Smooth muscle cell (in vitro differentiated cells): ENCODE data around the gene P4HA1. TPM values are rescaled to one million over a fixed set of nuclear protein-coding genes. Genes with fewer than 3 reads are reported as not detected.

Experiments
- polyA plus RNA-seq: library from polyadenylated mRNA; unstranded; fragments of >200 nt; fragmentation: Nextera tagmentation; extraction: Ambion mirVana; gene quantifications from 2 replicates; pipeline ENCODE4 v1.2.1, GENCODE V29; 2016
- small RNA-seq: library from RNA; depleted of rRNA; stranded (forward); fragments of <200 nt; gene quantifications from one replicate; pipeline ENCODE3, GENCODE V24; 2014
- total RNA-seq: library from RNA; depleted of rRNA; stranded (reverse); fragments of >200 nt; gene quantifications from 2 replicates; pipeline ENCODE4 v1.2.3, GENCODE V29; 2014

Gene P4HA1
- total and polyA plus RNA-seq, 2 experiments from 2014 or later = 467 to 489 TPM

Small RNA genes lying within 50 kb of the gene (small RNA-seq; reads per million reads assigned to genes)
- not detected for gene RF00019
- 5.3 reads per million, percentile 64 among the genes with 10 or more reads in this experiment for gene SNORA11F

Other genes with a start within 250 kb of the P4HA1 start
- not detected in 2 replicates for gene OIT3, start 203.1 kb downstream of the P4HA1 start, total RNA-seq
- gene OIT3, start 203.1 kb downstream of the P4HA1 start, polyA plus RNA-seq = 0.08 TPM in 1 of 2 replicates, not detected in the other
- not detected in 2 replicates for gene PLA2G12B, start 142.1 kb downstream of the P4HA1 start, total RNA-seq
- not detected in 2 replicates for gene PLA2G12B, start 142.1 kb downstream of the P4HA1 start, polyA plus RNA-seq
- 0.36 and 1.4 TPM in 2 replicates for gene NUDT13, start 13.6 kb upstream of the P4HA1 start, total RNA-seq
- gene NUDT13, start 13.6 kb upstream of the P4HA1 start, polyA plus RNA-seq = 1.7 and 1.9 TPM in 2 replicates
- gene ECD, start 71.1 kb upstream of the P4HA1 start, total RNA-seq = 34.0 and 38.2 TPM in 2 replicates
- 28.1 and 36.4 TPM in 2 replicates for gene ECD, start 71.1 kb upstream of the P4HA1 start, polyA plus RNA-seq
- gene FAM149B1, start 71.3 kb upstream of the P4HA1 start, total RNA-seq = 29.0 and 33.6 TPM in 2 replicates
- 10.5 and 11.9 TPM in 2 replicates for gene FAM149B1, start 71.3 kb upstream of the P4HA1 start, polyA plus RNA-seq
- gene DNAJC9, start 150.4 kb upstream of the P4HA1 start, total RNA-seq = 22.1 and 32.1 TPM in 2 replicates
- 19.7 and 22.1 TPM in 2 replicates for gene DNAJC9, start 150.4 kb upstream of the P4HA1 start, polyA plus RNA-seq
- gene MRPS16, start 155.8 kb upstream of the P4HA1 start, total RNA-seq = 37.4 and 42.1 TPM in 2 replicates
- 82.6 and 93.5 TPM in 2 replicates for gene MRPS16, start 155.8 kb upstream of the P4HA1 start, polyA plus RNA-seq